ENCODE data around the gene ATP6V1B1. TPM values are rescaled to one million over a fixed set of nuclear protein-coding genes. Genes with fewer than 3 reads are reported as not detected.

ATP6V1B1 gene
- 10 to 100 TPM; 52.2 to 78.1 (median 70.7) TPM for polyA plus RNA-seq (ENCODE audit: insufficient read length in 3 of 3)
- long read RNA-seq, donor 1, partial matches to known transcripts = 0 of 4 reads
- long read RNA-seq, donor 1, other reads (novel, unspliced or antisense) = 0 of 4 reads
- long read RNA-seq, donor 2, partial matches to known transcripts = 8 of 10 reads
- long read RNA-seq, donor 2, other reads (novel, unspliced or antisense) = 0 of 10 reads
- long read RNA-seq, donor 3, transcript ATP6V1B1-201 (14 exons, 1,939 nt) = major isoform, 24 of 35 reads
- long read RNA-seq, donor 3, partial matches to known transcripts = 11 of 35 reads
- long read RNA-seq, donor 3, other reads (novel, unspliced or antisense) = 0 of 35 reads
- long read RNA-seq, donor 4, transcript ATP6V1B1-201 (14 exons, 1,939 nt) = major isoform, 17 of 22 reads
- long read RNA-seq, donor 4, partial matches to known transcripts = 5 of 22 reads
- long read RNA-seq, donor 4, other reads (novel, unspliced or antisense) = 0 of 22 reads
- long read RNA-seq, donor 5 = 0 reads
- long read RNA-seq, donor 6, transcript ATP6V1B1-201 (14 exons, 1,939 nt) = major isoform, 6 of 11 reads
- long read RNA-seq, donor 6, partial matches to known transcripts = 5 of 11 reads
- long read RNA-seq, donor 6, other reads (novel, unspliced or antisense) = 0 of 11 reads
- long read RNA-seq, donor 7, transcript ATP6V1B1-201 (14 exons, 1,939 nt) = major isoform, 7 of 8 reads
- long read RNA-seq, donor 7, partial matches to known transcripts = 0 of 8 reads
- long read RNA-seq, donor 7, other reads (novel, unspliced or antisense) = 0 of 8 reads
- long read RNA-seq, donor 8, transcript ATP6V1B1-201 (14 exons, 1,939 nt) = major isoform, 29 of 29 reads
- long read RNA-seq, donor 8, partial matches to known transcripts = 0 of 29 reads
- long read RNA-seq, donor 8, other reads (novel, unspliced or antisense) = 0 of 29 reads
- long read RNA-seq, donor 9, transcript ATP6V1B1-201 (14 exons, 1,939 nt) = major isoform, 9 of 26 reads
- long read RNA-seq, donor 9, partial matches to known transcripts = 17 of 26 reads
- long read RNA-seq, donor 9, other reads (novel, unspliced or antisense) = 0 of 26 reads
- long read RNA-seq, donor 10, transcript ATP6V1B1-201 (14 exons, 1,939 nt) = major isoform, 6 of 18 reads
- long read RNA-seq, donor 10, partial matches to known transcripts = 12 of 18 reads
- long read RNA-seq, donor 10, other reads (novel, unspliced or antisense) = 0 of 18 reads
- long read RNA-seq, donor 11, transcript ATP6V1B1-201 (14 exons, 1,939 nt) = major isoform, 6 of 6 reads
- long read RNA-seq, donor 11, partial matches to known transcripts = 0 of 6 reads
- long read RNA-seq, donor 11, other reads (novel, unspliced or antisense) = 0 of 6 reads
- long read RNA-seq, donor 12, transcript ATP6V1B1-201 (14 exons, 1,939 nt) = major isoform, 9 of 19 reads
- long read RNA-seq, donor 12, partial matches to known transcripts = 10 of 19 reads
- long read RNA-seq, donor 12, other reads (novel, unspliced or antisense) = 0 of 19 reads
- long read RNA-seq, donor 13, transcript ATP6V1B1-201 (14 exons, 1,939 nt) = major isoform, 9 of 24 reads
- long read RNA-seq, donor 13, partial matches to known transcripts = 15 of 24 reads
- long read RNA-seq, donor 13, other reads (novel, unspliced or antisense) = 0 of 24 reads
- long read RNA-seq, donor 14, transcript ATP6V1B1-201 (14 exons, 1,939 nt) = major isoform, 11 of 17 reads
- long read RNA-seq, donor 14, partial matches to known transcripts = 6 of 17 reads
- long read RNA-seq, donor 14, other reads (novel, unspliced or antisense) = 0 of 17 reads
- long read RNA-seq, donor 15, transcript ATP6V1B1-201 (14 exons, 1,939 nt) = major isoform, 7 of 7 reads
- long read RNA-seq, donor 15, partial matches to known transcripts = 0 of 7 reads
- long read RNA-seq, donor 15, other reads (novel, unspliced or antisense) = 0 of 7 reads
- long read RNA-seq, donor 16, transcript ATP6V1B1-201 (14 exons, 1,939 nt) = major isoform, 27 of 45 reads
- long read RNA-seq, donor 16, partial matches to known transcripts = 18 of 45 reads
- long read RNA-seq, donor 16, other reads (novel, unspliced or antisense) = 0 of 45 reads

- peak in 1 of 11 donors; percentile 37 for DNase-seq (ENCODE audit: extremely low read depth in 1 of 11, low read depth in 9 of 11, low spot score in 4 of 11)
These were observed at the start of gene ATP6V1B1 for GRCh38 chr2:70935468-70936164. ATP6V1B1 (plus strand) TSS chr2:70935900; CDS start chr2:70935955, 55 bp downstream.

DNA sequence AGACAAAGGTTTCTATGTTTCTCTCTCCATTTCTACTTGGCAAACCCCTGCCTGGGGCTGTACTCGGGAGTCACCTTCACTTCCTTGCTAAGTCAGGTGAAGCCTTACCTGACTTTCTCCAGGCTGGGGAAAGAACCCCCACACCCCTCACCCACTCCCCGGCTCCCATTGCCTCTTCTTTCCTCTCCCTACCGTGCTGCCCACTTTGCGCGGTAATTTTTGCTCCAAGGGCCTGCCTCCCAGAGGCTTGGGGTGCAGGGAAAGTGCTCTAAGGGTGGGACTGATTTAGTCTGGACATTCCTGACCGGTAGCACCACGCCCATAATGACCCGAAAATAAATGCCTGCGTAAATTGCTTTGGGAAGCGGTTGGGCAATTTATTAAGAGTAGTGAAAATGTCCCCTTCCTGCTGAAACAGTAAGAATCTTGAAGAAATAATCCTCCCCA lies 49.1 kb upstream of the ATP6V1B1 start:
- DNase-seq (ENCODE audit: extremely low read depth in 1 of 11, low read depth in 9 of 11, low spot score in 4 of 11) = no peak

DNA sequence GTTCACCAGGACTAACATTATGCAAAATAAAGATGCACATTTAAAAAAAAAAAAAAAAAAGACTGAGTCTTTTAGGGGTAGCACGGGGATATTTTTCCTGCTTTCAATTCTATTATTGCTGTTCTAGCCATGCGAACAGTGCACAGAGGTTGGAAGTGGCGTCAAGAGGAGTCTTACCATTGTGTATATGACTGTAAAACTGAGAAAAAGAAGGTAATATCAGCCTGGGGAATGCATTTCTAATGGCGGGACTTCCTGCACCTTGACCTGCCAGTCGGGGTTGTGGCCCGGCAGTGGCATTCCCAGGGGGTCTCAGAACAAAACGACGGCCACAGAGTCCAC lies 48.5 kb upstream of the ATP6V1B1 start:
- DNase-seq (ENCODE audit: extremely low read depth in 1 of 11, low read depth in 9 of 11, low spot score in 4 of 11) = no peak

DNA sequence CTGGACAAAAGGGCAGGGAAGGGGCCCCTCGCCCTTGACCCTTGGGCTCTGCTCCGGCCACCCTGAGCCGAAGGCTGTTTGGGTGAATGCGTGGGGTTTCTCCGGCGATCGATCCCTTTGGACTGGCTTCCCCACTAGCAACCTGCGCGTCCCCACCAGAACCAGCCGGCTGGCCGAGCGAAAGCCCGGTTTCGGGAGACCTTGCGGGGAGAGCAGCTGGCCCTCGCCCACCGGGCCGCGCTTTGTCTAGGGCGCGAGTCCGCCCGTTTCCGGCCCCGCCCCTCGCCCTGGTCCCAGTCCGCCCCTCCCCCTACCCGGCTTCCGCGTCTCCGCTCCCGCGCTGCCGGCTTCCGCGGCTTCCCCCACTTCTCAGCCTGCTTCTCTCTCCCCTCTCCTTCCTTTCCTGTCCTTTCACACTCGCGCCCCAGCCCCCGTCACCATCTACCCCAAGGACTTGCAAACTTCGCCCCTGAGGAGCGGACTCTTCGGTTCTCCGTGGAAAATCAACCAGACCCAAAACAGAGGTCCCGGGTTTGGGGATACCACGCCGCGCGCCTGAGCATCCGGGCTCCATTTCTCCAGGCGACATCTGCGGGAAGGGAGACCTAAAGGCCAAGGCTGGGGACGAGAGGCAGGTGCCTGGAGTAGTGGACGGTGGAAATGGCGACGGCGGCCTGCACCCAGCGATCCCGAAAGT lies 48.0 kb upstream of the ATP6V1B1 start:
- DNase-seq (ENCODE audit: extremely low read depth in 1 of 11, low read depth in 9 of 11, low spot score in 4 of 11) = no peak

- DNase-seq (ENCODE audit: extremely low read depth in 1 of 11, low read depth in 9 of 11, low spot score in 4 of 11) = no peak
These were observed 47.3 kb upstream of the ATP6V1B1 start for GRCh38 chr2:70888366-70888922.

- no peak for DNase-seq (ENCODE audit: extremely low read depth in 1 of 11, low read depth in 9 of 11, low spot score in 4 of 11)
These were observed 46.6 kb upstream of the ATP6V1B1 start for GRCh38 chr2:70888923-70889715.

GRCh38 chr2:70889716-70890037 lies 46.0 kb upstream of the ATP6V1B1 start:
- no peak for DNase-seq (ENCODE audit: extremely low read depth in 1 of 11, low read depth in 9 of 11, low spot score in 4 of 11)

- no peak for DNase-seq (ENCODE audit: extremely low read depth in 1 of 11, low read depth in 9 of 11, low spot score in 4 of 11)
These were observed 45.1 kb upstream of the ATP6V1B1 start for GRCh38 chr2:70890469-70891065.

DNA sequence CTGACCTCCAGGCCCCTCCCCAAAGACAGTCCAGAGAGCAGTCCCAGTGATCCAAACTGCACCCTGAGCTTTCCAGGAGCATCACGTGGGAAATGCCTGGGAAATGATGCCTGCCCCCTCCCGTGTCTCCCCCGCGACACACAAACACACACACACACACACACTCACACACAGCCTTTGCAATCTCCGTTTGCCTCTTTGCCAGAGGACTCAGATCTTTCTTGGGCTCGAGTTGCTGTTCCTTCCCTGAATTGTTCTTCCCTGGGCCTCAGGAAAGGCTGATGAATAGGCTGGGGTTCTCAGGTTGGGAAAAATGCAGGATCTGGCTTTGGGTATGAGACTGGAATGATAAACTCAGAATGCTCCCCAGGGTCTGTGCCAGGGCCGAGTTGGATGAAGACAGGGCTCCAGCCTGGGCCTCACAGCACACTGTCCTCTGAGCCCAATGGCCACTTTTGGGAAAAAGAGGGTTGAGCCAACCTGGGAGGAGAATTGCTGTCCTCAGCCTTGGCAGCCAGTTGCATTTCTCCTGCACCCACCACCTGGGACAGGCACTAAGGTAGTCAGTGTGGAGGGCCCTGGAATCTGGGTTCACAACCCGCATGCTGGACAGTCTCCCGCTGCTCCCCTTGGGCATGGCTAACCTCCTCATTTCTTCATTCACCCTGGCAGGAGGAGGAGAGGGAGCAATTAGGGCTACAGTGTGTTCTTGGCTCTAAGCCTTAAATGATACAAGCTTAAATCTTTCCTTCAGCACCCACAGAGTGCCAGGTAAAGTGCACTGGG lies 43.9 kb upstream of the ATP6V1B1 start:
- no peak for DNase-seq (ENCODE audit: extremely low read depth in 1 of 11, low read depth in 9 of 11, low spot score in 4 of 11)

- DNase-seq (ENCODE audit: extremely low read depth in 1 of 11, low read depth in 9 of 11, low spot score in 4 of 11) = no peak
These were observed 43.0 kb upstream of the ATP6V1B1 start for GRCh38 chr2:70892750-70893149.

DNA sequence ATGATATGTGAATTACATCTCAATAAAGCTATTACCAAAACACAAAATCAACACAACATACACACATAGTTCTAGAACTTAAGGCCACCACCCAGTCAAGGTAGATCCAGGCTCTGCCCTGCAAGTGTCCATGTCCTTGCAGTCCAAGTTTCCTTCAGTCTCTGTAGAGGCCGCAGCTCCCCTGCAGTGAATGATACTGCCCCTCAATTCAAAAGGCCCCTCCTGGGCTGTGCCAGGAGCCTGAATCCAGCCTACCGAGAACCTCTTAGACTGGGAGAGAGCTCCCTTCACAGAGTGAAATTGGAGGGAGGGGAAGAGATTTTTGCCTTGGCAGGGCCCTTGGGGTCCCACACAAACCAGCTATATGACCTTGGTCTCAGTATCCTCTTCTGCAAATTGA lies 42.5 kb upstream of the ATP6V1B1 start:
- no peak for DNase-seq (ENCODE audit: extremely low read depth in 1 of 11, low read depth in 9 of 11, low spot score in 4 of 11)

- DNase-seq (ENCODE audit: extremely low read depth in 1 of 11, low read depth in 9 of 11, low spot score in 4 of 11) = no peak
These were observed 40.9 kb upstream of the ATP6V1B1 start for GRCh38 chr2:70894765-70895164.

DNA sequence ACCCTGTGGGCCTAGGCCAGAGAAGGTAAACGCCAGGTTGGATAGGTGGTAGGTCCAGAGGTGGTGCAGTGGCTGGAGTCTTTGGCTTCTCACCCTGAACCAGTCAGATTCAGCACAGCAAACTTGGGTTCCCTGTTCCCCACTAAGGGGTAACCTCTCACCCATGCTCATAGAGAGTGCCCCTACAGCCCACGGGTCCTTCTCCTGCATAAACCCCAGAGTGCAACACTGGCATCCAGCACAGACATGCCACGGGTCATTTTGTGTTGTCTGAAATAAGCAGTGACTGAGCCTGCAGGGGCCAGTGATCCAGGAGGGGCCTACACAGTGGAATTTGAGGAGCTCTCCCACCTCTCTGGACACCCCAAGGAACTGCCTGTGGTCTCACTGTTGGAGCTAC lies 40.5 kb upstream of the ATP6V1B1 start:
- no peak for DNase-seq (ENCODE audit: extremely low read depth in 1 of 11, low read depth in 9 of 11, low spot score in 4 of 11)

DNA sequence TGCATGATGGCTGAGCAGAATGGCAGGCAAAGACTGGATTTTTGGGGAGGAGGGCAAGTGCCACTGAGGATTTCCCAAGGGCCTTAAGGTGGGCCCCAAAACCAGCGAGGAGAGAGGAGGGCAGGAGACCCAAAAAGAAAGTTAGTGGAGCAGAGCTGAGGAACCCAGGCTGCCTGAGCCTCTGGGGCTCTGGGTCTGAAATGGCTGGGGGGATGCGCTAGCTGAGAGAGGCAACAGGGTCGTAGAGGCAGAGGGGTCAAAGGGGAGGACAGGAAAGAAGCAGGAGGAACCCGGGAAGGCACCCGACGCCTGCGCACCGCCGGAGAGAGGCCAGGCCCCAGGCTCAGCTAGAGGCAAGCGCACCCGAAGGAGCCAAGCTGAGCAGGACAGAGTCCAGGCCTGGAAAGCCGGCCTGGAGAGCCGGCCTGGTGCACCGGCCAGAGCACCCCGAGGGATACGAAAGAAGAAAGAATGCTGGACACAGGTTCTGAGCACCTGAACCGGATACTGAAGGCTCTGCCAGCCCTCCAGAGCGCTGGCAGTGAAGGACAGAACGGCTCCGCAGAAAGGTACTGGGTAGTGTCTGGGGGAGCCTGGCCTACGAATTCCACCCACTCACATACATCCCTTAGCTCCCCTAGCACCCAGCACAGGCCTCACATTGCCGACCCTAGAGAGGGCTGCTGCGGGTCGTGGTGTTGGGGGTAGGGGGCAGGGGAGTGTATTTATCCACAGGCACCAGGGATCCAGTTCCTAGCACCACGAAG lies 39.5 kb upstream of the ATP6V1B1 start:
- no peak for DNase-seq (ENCODE audit: extremely low read depth in 1 of 11, low read depth in 9 of 11, low spot score in 4 of 11)
